ENCODE data around the gene PLD1.
"Not testable (repeated sequence)": the region's sequence is repeated elsewhere in the genome, so short reads cannot be mapped to it uniquely, and the experiment has no call there.

The PLD1 gene

GRCh38 chr3:171654809-171655208 lies 155.5 kb downstream of the PLD1 start:
- DNase-seq = no peak

- no peak for DNase-seq
Observed at GRCh38 chr3:171654326-171654725, 156.0 kb downstream of the PLD1 start.

GRCh38 chr3:171653701-171654100 lies 156.6 kb downstream of the PLD1 start:
- no peak for DNase-seq

- no peak for DNase-seq
Observed at GRCh38 chr3:171652932-171653331, 157.4 kb downstream of the PLD1 start.

GRCh38 chr3:171649911-171650592 lies 160.2 kb downstream of the PLD1 start:
- no peak for DNase-seq

- DNase-seq = no peak
Observed at GRCh38 chr3:171649267-171649666, 161.0 kb downstream of the PLD1 start.

GRCh38 chr3:171648069-171648468 lies 162.2 kb downstream of the PLD1 start:
- DNase-seq = no peak

GRCh38 chr3:171646357-171647133 lies 163.7 kb downstream of the PLD1 start:
- peak; percentile 52 for DNase-seq

GRCh38 chr3:171644681-171645080 lies 165.6 kb downstream of the PLD1 start:
- DNase-seq = no peak

GRCh38 chr3:171643681-171644080 lies 166.6 kb downstream of the PLD1 start:
- DNase-seq = no peak

- no peak for DNase-seq
Observed at GRCh38 chr3:171643033-171643432, 167.2 kb downstream of the PLD1 start.

GRCh38 chr3:171640520-171641412 lies 169.5 kb downstream of the PLD1 start:
- DNase-seq = no peak

GRCh38 chr3:171636666-171637065 lies 173.6 kb downstream of the PLD1 start:
- no peak for DNase-seq

GRCh38 chr3:171632766-171633165 lies 177.5 kb downstream of the PLD1 start:
- DNase-seq = no peak

GRCh38 chr3:171626799-171627198 lies 183.5 kb downstream of the PLD1 start:
- DNase-seq = not testable (repeated sequence)

GRCh38 chr3:171622126-171622525 lies 188.2 kb downstream of the PLD1 start:
- no peak for DNase-seq

GRCh38 chr3:171620825-171621434 lies 189.4 kb downstream of the PLD1 start:
- no peak for DNase-seq

GRCh38 chr3:171616798-171617197 lies 193.5 kb downstream of the PLD1 start:
- no peak for DNase-seq

- DNase-seq = no peak
Observed at GRCh38 chr3:171615686-171616085, 194.6 kb downstream of the PLD1 start.

GRCh38 chr3:171615281-171615680 lies 195.0 kb downstream of the PLD1 start:
- DNase-seq = no peak

GRCh38 chr3:171614318-171614921 lies 195.9 kb downstream of the PLD1 start:
- no peak for DNase-seq

GRCh38 chr3:171607452-171607851 lies 202.8 kb downstream of the PLD1 start:
- no peak for DNase-seq
